ENCODE results near the gene HP1BP3. TPM values are rescaled to one million over a fixed set of nuclear protein-coding genes. Genes with fewer than 3 reads are reported as not detected.
A peak's percentile ranks its signal among the peaks of the same experiment; 100 is the strongest.
"Not testable (repeated sequence)": the region's sequence is repeated elsewhere in the genome, so short reads cannot be mapped to it uniquely, and the experiment has no call there.

Gene HP1BP3
- total and polyA plus RNA-seq, 2 experiments from 2014 or later = 118 to 171 TPM

- Histone ChIP-seq H3K4me3 (no peak overlapping the region), H2AFZ (no peak overlapping the region), H3K9me2 (replicated peaks; ENCODE audit: insufficient read depth) (no peaks in the 10 kb centered on the region), H3K4me1 (ENCODE audit: insufficient read depth) (no peaks in the 10 kb centered on the region), H3K27ac (no peak overlapping the region), H3K27me3 (peaks cover 22% of the 10 kb centered on the region), H3K36me3 (replicated peaks; ENCODE audit: insufficient read depth, low read depth) (no peaks in the 10 kb centered on the region), H3K79me2 (no peaks in the 10 kb centered on the region), H3K4me2 (no peak overlapping the region), H4K20me1 (ENCODE audit: insufficient read depth, poor library complexity, severe bottlenecking) (no peaks in the 10 kb centered on the region), H3K9me3 (ENCODE audit: low read depth) (no peaks in the 10 kb centered on the region)
- no peak for DNase-seq (ENCODE audit: low spot score)
- no peak for TF ChIP-seq CTCF (IDR thresholded peaks at IDR 0.05; ENCODE audit: poor library complexity)
- no peak for TF ChIP-seq EZH2phosphoT487 (IDR thresholded peaks at IDR 0.05; ENCODE audit: low read depth, severe bottlenecking, unreplicated experiment)
- no peak for TF ChIP-seq EZH2 (IDR thresholded peaks at IDR 0.05; ENCODE audit: borderline replicate concordance)
- 95% methylated on average over 12 of the region's 12 CpGs for WGBS (ENCODE audit: low lambda C conversion rate, missing lambda C conversion rate)
Observed at GRCh38 chr1:20720631-20721091, 66.4 kb downstream of the HP1BP3 start.

GRCh38 chr1:20719871-20720620 lies 67.1 kb downstream of the HP1BP3 start:
- DNase-seq (ENCODE audit: low spot score) = no peak
- H3K27ac ChIP-seq = no peak overlapping the region
- H3K79me2 ChIP-seq = no peaks in the 10 kb centered on the region
- H3K27me3 ChIP-seq = peaks cover 22% of the 10 kb centered on the region
- H3K9me2 ChIP-seq (replicated peaks; ENCODE audit: insufficient read depth) = no peaks in the 10 kb centered on the region
- no peaks in the 10 kb centered on the region for H3K9me3 ChIP-seq (ENCODE audit: low read depth)
- no peaks in the 10 kb centered on the region for H4K20me1 ChIP-seq (ENCODE audit: insufficient read depth, poor library complexity, severe bottlenecking)
- no peaks in the 10 kb centered on the region for H3K4me1 ChIP-seq (ENCODE audit: insufficient read depth)
- H3K36me3 ChIP-seq (replicated peaks; ENCODE audit: insufficient read depth, low read depth) = no peaks in the 10 kb centered on the region
- 86% methylated on average over 5 of the region's 5 CpGs for WGBS (ENCODE audit: low lambda C conversion rate, missing lambda C conversion rate)
- no peak overlapping the region for H3K4me3 ChIP-seq
- no peak overlapping the region for H3K4me2 ChIP-seq
- TF ChIP-seq EZH2phosphoT487 (IDR thresholded peaks at IDR 0.05; ENCODE audit: low read depth, severe bottlenecking, unreplicated experiment) (no peak), EZH2 (IDR thresholded peaks at IDR 0.05; ENCODE audit: borderline replicate concordance) (no peak), CTCF (IDR thresholded peaks at IDR 0.05; ENCODE audit: poor library complexity) (no peak)
- no peak overlapping the region for H2AFZ ChIP-seq

- no peaks in the 10 kb centered on the region for H3K9me3 ChIP-seq (ENCODE audit: low read depth)
- no peaks in the 10 kb centered on the region for H3K4me1 ChIP-seq (ENCODE audit: insufficient read depth)
- H3K27me3 ChIP-seq = peaks cover 22% of the 10 kb centered on the region
- TF ChIP-seq EZH2phosphoT487 (IDR thresholded peaks at IDR 0.05; ENCODE audit: low read depth, severe bottlenecking, unreplicated experiment) = no peak
- TF ChIP-seq EZH2 (IDR thresholded peaks at IDR 0.05; ENCODE audit: borderline replicate concordance) = no peak
- TF ChIP-seq CTCF (IDR thresholded peaks at IDR 0.05; ENCODE audit: poor library complexity) = no peak
- no peaks in the 10 kb centered on the region for H4K20me1 ChIP-seq (ENCODE audit: insufficient read depth, poor library complexity, severe bottlenecking)
- no peak overlapping the region for H3K4me3 ChIP-seq
- DNase-seq (ENCODE audit: low spot score) = no peak
- H2AFZ ChIP-seq = no peak overlapping the region
- H3K4me2 ChIP-seq = no peak overlapping the region
- no peaks in the 10 kb centered on the region for H3K36me3 ChIP-seq (replicated peaks; ENCODE audit: insufficient read depth, low read depth)
- 96% methylated on average over 8 of the region's 8 CpGs for WGBS (ENCODE audit: low lambda C conversion rate, missing lambda C conversion rate)
- H3K79me2 ChIP-seq = no peaks in the 10 kb centered on the region
- H3K9me2 ChIP-seq (replicated peaks; ENCODE audit: insufficient read depth) = no peaks in the 10 kb centered on the region
- H3K27ac ChIP-seq = no peak overlapping the region
Observed at GRCh38 chr1:20719261-20719660, 67.8 kb downstream of the HP1BP3 start.

- H3K36me3 ChIP-seq (replicated peaks; ENCODE audit: insufficient read depth, low read depth); H3K27ac ChIP-seq; H3K9me2 ChIP-seq (replicated peaks; ENCODE audit: insufficient read depth); H3K79me2 ChIP-seq; H3K9me3 ChIP-seq (ENCODE audit: low read depth); H4K20me1 ChIP-seq (ENCODE audit: insufficient read depth, poor library complexity, severe bottlenecking); H3K4me1 ChIP-seq (ENCODE audit: insufficient read depth); DNase-seq (ENCODE audit: low spot score): not testable (repeated sequence)
- 62% methylated on average over 17 of the region's 17 CpGs for WGBS (ENCODE audit: low lambda C conversion rate, missing lambda C conversion rate)
- Histone ChIP-seq H2AFZ (peak overlapping the region; percentile 63), H3K4me3 (peak overlapping the region; percentile 36), H3K27me3 (peaks cover 22% of the 10 kb centered on the region), H3K4me2 (peak overlapping the region; percentile 88)
Observed at GRCh38 chr1:20718343-20718882, 68.7 kb downstream of the HP1BP3 start.

Data from hepatocyte (in vitro differentiated cells).